ENCODE measurements around the gene SPNS2.
A peak's percentile ranks its signal among the peaks of the same experiment; 100 is the strongest.

- TF ChIP-seq CTCF (IDR thresholded peaks at IDR 0.05) (no peak), POLR2A (IDR thresholded peaks at IDR 0.05) (peak in 2 of 3 donors; percentile 14 to 26)
Observed at GRCh38 chr17:4519361-4519788, 20.7 kb downstream of the SPNS2 start.

Data from body of pancreas (tissue), 4 donors.